C1 segment of cervical spinal cord (tissue), 14 donors: ENCODE data around the gene ACSF2.
"Not testable (repeated sequence)": the region's sequence is repeated elsewhere in the genome, so short reads cannot be mapped to it uniquely, and the experiment has no call there.

Experiments used
- DNase-seq, 14 donors: peaks; one replicate each; lab custom pipeline; 2025; lab: John Stamatoyannopoulos, UW

Gene ACSF2

GRCh38 chr17:50407921-50408320 lies 18.1 kb upstream of the ACSF2 start:
- DNase-seq, result no peak

- no peak for DNase-seq
Observed at GRCh38 chr17:50412188-50412732, 13.8 kb upstream of the ACSF2 start.

GRCh38 chr17:50414808-50415207 lies 11.2 kb upstream of the ACSF2 start:
- no peak for DNase-seq

GRCh38 chr17:50419577-50419976 lies 6.4 kb upstream of the ACSF2 start:
- DNase-seq, result not testable (repeated sequence)

GRCh38 chr17:50420419-50421112 lies 5.5 kb upstream of the ACSF2 start:
- DNase-seq, result no peak

GRCh38 chr17:50421308-50422051 lies 4.5 kb upstream of the ACSF2 start:
- no peak for DNase-seq

GRCh38 chr17:50422738-50423137 lies 3.3 kb upstream of the ACSF2 start:
- DNase-seq, result no peak

- DNase-seq, result peak in 1 of 14 donors; percentile 8
Observed at GRCh38 chr17:50423553-50424159, 2.4 kb upstream of the ACSF2 start.

GRCh38 chr17:50424246-50424995 lies 1.6 kb upstream of the ACSF2 start:
- no peak for DNase-seq

GRCh38 chr17:50424996-50425681 lies 879 bp upstream of the ACSF2 start:
- DNase-seq, result no peak

- no peak for DNase-seq
Observed at GRCh38 chr17:50426472-50426782, 409 bp downstream of the ACSF2 start.

- DNase-seq, result peak in 5 of 14 donors; percentile 2 to 31 (median 10)
Observed at GRCh38 chr17:50426814-50427787, 1.1 kb downstream of the ACSF2 start.

GRCh38 chr17:50428126-50428525 lies 2.1 kb downstream of the ACSF2 start:
- not testable (repeated sequence) for DNase-seq

- no peak for DNase-seq
Observed at GRCh38 chr17:50428831-50429424, 2.9 kb downstream of the ACSF2 start.

- DNase-seq, result no peak
Observed at GRCh38 chr17:50429793-50430192, 3.8 kb downstream of the ACSF2 start.

GRCh38 chr17:50430821-50431618 lies 5.0 kb downstream of the ACSF2 start:
- DNase-seq, result no peak

- no peak for DNase-seq
Observed at GRCh38 chr17:50432125-50432762, 6.2 kb downstream of the ACSF2 start.

GRCh38 chr17:50437409-50437808 lies 11.4 kb downstream of the ACSF2 start:
- DNase-seq, result no peak
